ENCODE data around the gene SP9. TPM values are rescaled to one million over a fixed set of nuclear protein-coding genes. Genes with fewer than 3 reads are reported as not detected.
"Not testable (repeated sequence)": the region's sequence is repeated elsewhere in the genome, so short reads cannot be mapped to it uniquely, and the experiment has no call there.

The SP9 gene
- total RNA-seq, 1 donor from 2014 or later: not detected

GRCh38 chr2:174344716-174345461 lies 10.1 kb downstream of the SP9 start:
- no peak for DNase-seq (ENCODE audit: low spot score)

GRCh38 chr2:174350018-174350417 lies 15.3 kb downstream of the SP9 start:
- DNase-seq (ENCODE audit: low spot score): no peak

GRCh38 chr2:174350593-174351181 lies 15.9 kb downstream of the SP9 start:
- DNase-seq (ENCODE audit: low spot score): no peak

- no peak for DNase-seq (ENCODE audit: low spot score)
These were observed 18.2 kb downstream of the SP9 start for GRCh38 chr2:174353004-174353403.

- no peak for DNase-seq (ENCODE audit: low spot score)
These were observed 21.6 kb downstream of the SP9 start for GRCh38 chr2:174356347-174356746.

GRCh38 chr2:174359663-174360062 lies 24.9 kb downstream of the SP9 start:
- DNase-seq (ENCODE audit: low spot score): not testable (repeated sequence)

- DNase-seq (ENCODE audit: low spot score): no peak
These were observed 28.2 kb downstream of the SP9 start for GRCh38 chr2:174362949-174363348.

- DNase-seq (ENCODE audit: low spot score): not testable (repeated sequence)
These were observed 28.9 kb downstream of the SP9 start for GRCh38 chr2:174363492-174364225.

- DNase-seq (ENCODE audit: low spot score): no peak
These were observed 29.9 kb downstream of the SP9 start for GRCh38 chr2:174364628-174365027.

GRCh38 chr2:174365571-174365970 lies 30.8 kb downstream of the SP9 start:
- no peak for DNase-seq (ENCODE audit: low spot score)

- no peak for DNase-seq (ENCODE audit: low spot score)
These were observed 33.9 kb downstream of the SP9 start for GRCh38 chr2:174368691-174369090.

- DNase-seq (ENCODE audit: low spot score): no peak
These were observed 42.2 kb downstream of the SP9 start for GRCh38 chr2:174376967-174377366.

- DNase-seq (ENCODE audit: low spot score): no peak
These were observed 49.0 kb downstream of the SP9 start for GRCh38 chr2:174383796-174384195.

- DNase-seq (ENCODE audit: low spot score): no peak
These were observed 50.4 kb downstream of the SP9 start for GRCh38 chr2:174385201-174385600.

Other genes with a start within 250 kb of the SP9 start
- 67.6 TPM for gene OLA1, start 86.4 kb upstream of the SP9 start, total RNA-seq
- 26.4 TPM for gene SCRN3, start 60.8 kb downstream of the SP9 start, total RNA-seq
- 11.7 TPM for gene GPR155, start 152.1 kb downstream of the SP9 start, total RNA-seq